OCI-LY1 (cell line): ENCODE results near the gene IL18BP.

Source experiments
- H2AFZ ChIP-seq: fragments of 200-600 bp; sonication (generic), shearing (Covaris generic); 2 replicates; pipeline ENCODE4 v1.6.0; 2014; ENCODE audit warnings: antibody characterized with exemption, mild to moderate bottlenecking, low read length
- H3F3A ChIP-seq: fragments of 200-600 bp; sonication (generic), shearing (Covaris generic); 2 replicates; pipeline ENCODE4 v1.6.0; 2014; ENCODE audit warnings: mild to moderate bottlenecking, antibody characterized with exemption, low read length, moderate library complexity; ENCODE audit not compliant: insufficient read depth
- H3K27ac ChIP-seq: fragments of 200-600 bp; sonication (generic); 2 replicates; pipeline ENCODE4 v1.5.1; 2014; ENCODE audit warnings: low read length, mixed run types, mild to moderate bottlenecking, low read depth; ENCODE audit not compliant: poor library complexity, severe bottlenecking
- H3K27me3 ChIP-seq: fragments of 200-600 bp; sonication (generic); 2 replicates; pipeline ENCODE4 v1.6.0; 2014; ENCODE audit warnings: antibody characterized with exemption, mild to moderate bottlenecking, low read length, moderate library complexity; ENCODE audit not compliant: insufficient read depth
- H3K36me3 ChIP-seq: fragments of 200-600 bp; sonication (generic); 2 replicates; pipeline ENCODE4 v1.6.1; 2014; ENCODE audit warnings: mild to moderate bottlenecking, antibody characterized with exemption, low read length, moderate library complexity, mixed read lengths; ENCODE audit not compliant: insufficient read depth
- H3K4me1 ChIP-seq: fragments of 200-600 bp; sonication (generic); 2 replicates; pipeline ENCODE4 v1.5.1; 2014; ENCODE audit warnings: mild to moderate bottlenecking, low read length, moderate library complexity; ENCODE audit not compliant: insufficient read depth, severe bottlenecking
- H3K4me2 ChIP-seq: fragments of 200-600 bp; sonication (generic), shearing (Covaris generic); 2 replicates; pipeline ENCODE4 v1.6.1; 2014; ENCODE audit warnings: low read length
- H3K4me3 ChIP-seq: fragments of 200-600 bp; sonication (generic); 2 replicates; pipeline ENCODE4 v1.5.1; 2014; ENCODE audit warnings: low read length, low read depth, mild to moderate bottlenecking, mixed read lengths; ENCODE audit not compliant: poor library complexity, severe bottlenecking
- H3K79me2 ChIP-seq: fragments of 200-600 bp; shearing (Covaris generic); 2 replicates; pipeline ENCODE4 v1.6.1; 2016; ENCODE audit warnings: mixed run types, low read length, mixed read lengths; ENCODE audit not compliant: insufficient read depth
- H3K9ac ChIP-seq: fragments of 200-600 bp; sonication (generic), shearing (Covaris generic); 2 replicates; pipeline ENCODE4 v1.6.1; 2014; ENCODE audit warnings: mild to moderate bottlenecking, low read length, mixed read lengths
- H3K9me2 ChIP-seq: fragments of 200-600 bp; sonication (generic), shearing (Covaris generic); 2 replicates; pipeline ENCODE4 v1.6.1; 2014; ENCODE audit warnings: low read depth, mild to moderate bottlenecking, low read length, mixed read lengths
- H3K9me3 ChIP-seq: fragments of 200-600 bp; shearing (Covaris generic); 2 replicates; pipeline ENCODE4 v1.6.1; 2014; ENCODE audit warnings: low read length, mixed read lengths
- H4K20me1 ChIP-seq: fragments of 200-600 bp; sonication (generic), shearing (Covaris generic); 2 replicates; pipeline ENCODE4 v1.6.0; 2016; ENCODE audit warnings: mild to moderate bottlenecking, low read length; ENCODE audit not compliant: insufficient read depth
- CTCF ChIP-seq: fragments of 200-600 bp; sonication (generic), shearing (Covaris generic); IDR thresholded peaks from 2 replicates; pipeline ENCODE4 v1.5.1; 2017; ENCODE audit warnings: mild to moderate bottlenecking, antibody characterized with exemption, low read length, moderate library complexity, mixed read lengths
- EZH2 ChIP-seq: fragments of 200-600 bp; sonication (generic), shearing (Covaris generic); IDR thresholded peaks from 2 replicates; pipeline ENCODE4 v1.8.0; 2017; ENCODE audit warnings: borderline replicate concordance, mixed run types, mild to moderate bottlenecking, antibody characterized with exemption, low read length, moderate library complexity, mixed read lengths

The IL18BP gene

GRCh38 chr11:71998649-71999310 lies at the start of gene IL18BP:
IL18BP (plus strand) TSS chr11:71998909; CDS start chr11:71999985, 1,076 bp downstream.
- no peaks in the 10 kb centered on the region for H3K79me2 ChIP-seq
- H3K4me2 ChIP-seq = peak within 1 kb of the TSS; percentile 37; the same call in 1 of the 2 replicates
- peak within 1 kb of the TSS; percentile 2 for H3K4me3 ChIP-seq
- TF ChIP-seq EZH2 (no peak), CTCF (no peak)
- H3F3A ChIP-seq = no peaks in the 10 kb centered on the region
- H3K9me3 ChIP-seq = no peaks in the 10 kb centered on the region
- H4K20me1 ChIP-seq = no peaks in the 10 kb centered on the region
- H2AFZ ChIP-seq = no peak within 1 kb of the TSS
- H3K9me2 ChIP-seq = no peaks in the 10 kb centered on the region
- no peaks in the 10 kb centered on the region for H3K27me3 ChIP-seq
- H3K27ac ChIP-seq = peak within 1 kb of the TSS; percentile 34
- H3K36me3 ChIP-seq = peaks cover 23% of the 10 kb centered on the region
- H3K4me1 ChIP-seq = peaks cover 14% of the 10 kb centered on the region
- H3K9ac ChIP-seq = no peak within 1 kb of the TSS; the same call in 1 of the 2 replicates

GRCh38 chr11:71949034-71949433 lies 49.7 kb upstream of the IL18BP start:
- H3K4me1 ChIP-seq = peaks cover 22% of the 10 kb centered on the region
- H3K4me3 ChIP-seq = no peak overlapping the region
- no peak for TF ChIP-seq EZH2
- TF ChIP-seq CTCF = no peak
- H3K79me2 ChIP-seq = peaks cover 18% of the 10 kb centered on the region
- H3K36me3 ChIP-seq = peaks cover 4% of the 10 kb centered on the region; the same call in 1 of the 2 replicates
- no peak overlapping the region for H3K27ac ChIP-seq
- no peaks in the 10 kb centered on the region for H3K27me3 ChIP-seq
- no peaks in the 10 kb centered on the region for H3F3A ChIP-seq
- H3K9ac ChIP-seq = no peak overlapping the region
- H3K9me2 ChIP-seq = no peaks in the 10 kb centered on the region
- H4K20me1 ChIP-seq = no peaks in the 10 kb centered on the region
- no peak overlapping the region for H3K4me2 ChIP-seq
- H2AFZ ChIP-seq = no peak overlapping the region
- H3K9me3 ChIP-seq = no peaks in the 10 kb centered on the region

GRCh38 chr11:71951741-71952310 lies 46.9 kb upstream of the IL18BP start:
- Histone ChIP-seq H2AFZ (no peak overlapping the region), H4K20me1 (no peaks in the 10 kb centered on the region), H3K9ac (no peak overlapping the region), H3K9me2 (no peaks in the 10 kb centered on the region), H3K27me3 (no peaks in the 10 kb centered on the region), H3K36me3 (no peaks in the 10 kb centered on the region), H3F3A (no peaks in the 10 kb centered on the region), H3K79me2 (peaks cover 19% of the 10 kb centered on the region), H3K4me1 (peaks cover 19% of the 10 kb centered on the region), H3K4me3 (no peak overlapping the region), H3K9me3 (no peaks in the 10 kb centered on the region), H3K4me2 (no peak overlapping the region), H3K27ac (no peak overlapping the region)
- TF ChIP-seq CTCF (no peak), EZH2 (no peak)
